Choroid plexus epithelial cell (primary cell): Measurements from ENCODE around the gene EXOC3L4.
A peak's percentile ranks its signal among the peaks of the same experiment; 100 is the strongest.

Experiments
- DNase-seq: peaks from one replicate; pipeline ENCODE4 v3.0.0-alpha.2; 2010; ENCODE audit warnings: low read depth
- H3K4me3 ChIP-seq: 2 replicates; pipeline ENCODE4 v1.5.1; 2011; ENCODE audit warnings: low read depth, mild to moderate bottlenecking, control low read depth, low read length, moderate library complexity
- TF ChIP-seq, protein P1 (sequence below): conservative IDR thresholded peaks from 2 replicates; pipeline ENCODE4 v1.5.1; 2011; ENCODE audit warnings: low read depth, mild to moderate bottlenecking, control low read depth, inconsistent platforms, low read length, moderate library complexity

EXOC3L4 gene

DNA sequence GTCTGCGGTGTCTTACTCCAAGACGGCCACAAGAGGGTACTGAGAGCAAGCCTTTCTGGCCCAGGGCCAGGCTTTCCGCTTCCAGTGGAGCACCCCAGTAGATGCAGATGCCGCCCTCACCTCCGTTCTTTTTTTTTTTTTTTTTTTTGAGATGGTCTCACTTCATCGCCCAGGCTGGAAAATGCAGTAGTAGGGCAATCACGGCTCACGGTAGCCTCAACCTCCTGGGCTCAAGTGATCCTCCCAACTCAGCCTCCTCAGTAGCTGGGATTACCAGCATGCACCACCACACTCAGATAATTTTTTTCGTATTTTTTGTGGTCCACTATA lies 16.1 kb upstream of the EXOC3L4 start:
- peak; percentile 88 for DNase-seq
- TF ChIP-seq, protein P1, sequence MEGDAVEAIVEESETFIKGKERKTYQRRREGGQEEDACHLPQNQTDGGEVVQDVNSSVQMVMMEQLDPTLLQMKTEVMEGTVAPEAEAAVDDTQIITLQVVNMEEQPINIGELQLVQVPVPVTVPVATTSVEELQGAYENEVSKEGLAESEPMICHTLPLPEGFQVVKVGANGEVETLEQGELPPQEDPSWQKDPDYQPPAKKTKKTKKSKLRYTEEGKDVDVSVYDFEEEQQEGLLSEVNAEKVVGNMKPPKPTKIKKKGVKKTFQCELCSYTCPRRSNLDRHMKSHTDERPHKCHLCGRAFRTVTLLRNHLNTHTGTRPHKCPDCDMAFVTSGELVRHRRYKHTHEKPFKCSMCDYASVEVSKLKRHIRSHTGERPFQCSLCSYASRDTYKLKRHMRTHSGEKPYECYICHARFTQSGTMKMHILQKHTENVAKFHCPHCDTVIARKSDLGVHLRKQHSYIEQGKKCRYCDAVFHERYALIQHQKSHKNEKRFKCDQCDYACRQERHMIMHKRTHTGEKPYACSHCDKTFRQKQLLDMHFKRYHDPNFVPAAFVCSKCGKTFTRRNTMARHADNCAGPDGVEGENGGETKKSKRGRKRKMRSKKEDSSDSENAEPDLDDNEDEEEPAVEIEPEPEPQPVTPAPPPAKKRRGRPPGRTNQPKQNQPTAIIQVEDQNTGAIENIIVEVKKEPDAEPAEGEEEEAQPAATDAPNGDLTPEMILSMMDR, result peak; percentile 87
- H3K4me3 ChIP-seq, result no peak overlapping the region

DNA sequence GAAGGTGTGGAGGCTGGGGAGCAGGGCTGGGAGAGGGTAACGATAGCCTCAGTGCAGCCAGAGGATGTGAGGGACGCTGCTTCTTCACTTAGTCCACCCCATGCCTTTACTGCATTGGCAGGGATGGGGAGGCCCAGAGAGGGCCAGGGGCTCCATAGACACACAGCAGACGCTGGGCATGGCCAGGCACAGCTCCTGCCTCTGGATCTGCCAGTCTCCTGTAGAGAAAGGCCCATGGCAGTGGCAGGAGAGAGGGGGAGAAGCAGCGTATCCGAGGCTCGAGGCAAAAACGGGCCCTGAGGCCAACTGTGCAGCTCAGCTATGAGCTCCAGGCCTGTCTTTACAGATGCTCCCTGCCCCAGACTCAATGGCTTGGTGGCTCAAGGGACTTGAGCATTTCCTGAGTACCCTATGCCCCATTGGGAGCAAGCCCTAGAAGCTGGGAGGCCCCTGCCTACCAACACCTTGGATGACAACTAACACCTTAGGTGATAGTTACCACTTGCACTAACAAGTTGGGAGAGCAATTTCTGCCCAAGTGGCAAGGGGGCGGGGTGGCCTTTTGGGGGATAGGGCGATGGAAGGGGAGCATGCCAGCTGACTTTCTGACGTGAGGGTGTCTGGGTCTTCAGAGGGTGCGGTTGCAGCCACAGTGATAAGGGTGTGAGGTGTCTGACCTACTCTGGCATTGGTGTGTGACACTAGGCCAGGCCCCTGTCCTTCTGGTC lies 15.5 kb upstream of the EXOC3L4 start:
- H3K4me3 ChIP-seq, result no peak overlapping the region
- TF ChIP-seq, protein P1, result no peak
- no peak for DNase-seq

DNA sequence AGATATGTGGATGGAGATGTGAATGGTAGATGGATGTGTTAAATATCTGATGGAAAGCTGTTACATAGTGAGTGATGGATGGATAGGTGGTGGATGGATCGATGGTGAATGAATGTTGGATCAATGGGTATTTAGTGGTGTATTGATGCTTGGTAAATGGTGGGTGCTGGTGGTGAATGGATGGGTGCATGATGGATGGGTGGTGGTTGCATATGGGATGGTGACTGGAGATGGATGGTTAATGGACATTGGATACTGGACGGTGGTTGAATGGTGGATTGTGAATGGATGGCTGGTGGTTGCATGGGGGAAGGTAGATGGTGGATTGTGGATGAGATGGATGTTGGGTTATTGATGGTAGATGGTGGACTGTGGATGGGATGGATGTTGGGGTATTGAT lies 12.6 kb upstream of the EXOC3L4 start:
- no peak for DNase-seq
- TF ChIP-seq, protein P1, result no peak
- H3K4me3 ChIP-seq, result no peak overlapping the region

DNA sequence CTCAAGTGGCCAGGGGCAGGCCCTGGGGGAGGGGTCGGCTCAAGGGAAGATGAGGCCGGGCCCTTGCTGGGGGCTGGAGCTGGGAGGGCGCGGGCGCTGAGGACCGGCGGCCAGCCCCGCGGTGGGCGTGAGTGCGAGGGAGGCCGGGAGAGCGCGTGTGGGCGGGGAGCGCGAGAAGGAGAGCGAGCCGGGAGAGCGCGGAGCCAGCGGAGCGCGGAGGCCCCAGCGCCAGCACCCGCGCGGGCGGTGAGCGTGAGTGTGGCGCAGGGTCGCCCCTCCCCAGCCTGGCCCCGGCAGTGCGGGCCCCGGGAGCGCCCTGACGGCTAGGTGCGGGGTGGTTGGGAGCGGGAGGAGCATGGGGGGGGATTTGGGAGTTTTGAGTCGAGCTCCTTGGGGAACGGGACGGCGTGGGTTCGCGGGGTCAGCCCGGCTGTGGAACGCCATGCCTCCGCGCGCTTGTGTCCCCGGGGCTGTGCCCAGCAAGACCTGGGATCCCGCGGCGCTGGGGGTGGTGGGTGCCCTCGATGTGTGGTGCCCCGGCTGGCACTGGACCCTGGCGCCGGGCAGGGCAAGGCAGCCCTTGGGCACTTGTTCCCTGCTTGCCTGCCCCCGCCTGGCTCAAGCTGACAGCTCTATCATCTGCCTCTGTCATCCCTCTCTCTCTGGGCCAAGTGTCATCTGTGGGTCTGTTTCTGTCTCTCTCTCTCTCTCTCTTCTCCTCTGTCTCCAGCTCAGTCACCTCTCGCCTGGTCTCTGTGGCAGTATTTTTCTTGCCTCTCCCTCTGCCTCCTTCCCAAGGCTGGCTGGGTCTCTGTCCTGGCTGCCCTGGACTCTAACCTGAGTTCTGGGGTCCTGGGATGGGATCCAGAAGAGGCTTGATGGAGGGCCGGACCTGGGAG lies 10.3 kb upstream of the EXOC3L4 start, which contains the start of gene LBHD2:
LBHD2 (plus strand) TSS at position 190 of the 899 bp plus-strand sequence. CDS start 1,803 bp downstream, outside the sequence.
- H3K4me3 ChIP-seq, result no peak within 1 kb of the TSS
- no peak for DNase-seq
- TF ChIP-seq, protein P1, result no peak

DNA sequence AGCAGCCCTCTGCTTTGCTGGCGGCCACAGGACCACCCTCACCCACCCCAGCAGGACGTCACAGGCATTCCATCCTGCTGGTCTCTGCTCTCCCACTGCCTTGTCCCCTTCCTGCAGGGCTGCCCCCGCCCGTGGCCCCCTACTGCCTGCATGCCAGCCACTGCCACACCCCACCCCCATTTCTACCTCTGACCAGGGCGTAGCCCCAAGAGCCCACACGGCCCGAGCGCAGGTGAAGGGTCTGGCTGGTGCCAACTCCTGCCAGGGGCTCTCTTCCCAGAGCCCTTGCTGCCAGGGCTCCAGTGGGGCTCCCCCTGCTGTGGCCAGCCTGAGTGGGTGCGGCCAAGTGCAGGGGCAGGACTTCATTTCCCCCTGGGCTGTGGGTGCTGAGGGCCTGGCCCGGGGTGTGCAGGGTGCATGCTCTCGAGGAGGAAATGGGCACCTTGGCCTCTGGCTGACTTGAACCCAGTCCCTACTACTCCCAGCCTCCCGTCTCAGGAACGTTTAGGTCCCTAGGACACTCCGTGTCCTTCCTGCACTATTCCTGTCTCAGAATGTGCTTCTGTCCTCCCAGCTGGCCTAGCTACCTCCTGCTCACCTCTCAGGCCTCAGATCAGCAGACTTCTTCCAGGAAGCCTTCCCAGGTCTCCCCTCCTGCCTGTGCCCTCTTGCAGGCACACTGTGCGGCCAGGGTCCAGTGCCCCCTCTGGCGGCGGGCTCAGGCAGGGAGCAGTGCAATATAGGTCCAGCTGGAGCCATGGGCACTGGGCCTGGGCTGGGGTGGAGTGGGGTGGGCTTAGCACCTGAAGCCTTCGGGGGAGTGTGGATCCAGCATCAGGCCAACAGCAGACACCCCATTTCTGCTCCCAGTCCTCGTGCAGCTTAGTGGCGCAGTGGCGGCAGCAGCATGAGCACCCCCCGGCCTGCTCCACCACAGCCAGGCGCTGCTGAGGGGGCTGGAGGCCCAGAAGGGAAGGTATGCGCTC lies 9.1 kb upstream of the EXOC3L4 start:
- no peak overlapping the region for H3K4me3 ChIP-seq
- TF ChIP-seq, protein P1, result peak; percentile 40
- DNase-seq, result no peak

DNA sequence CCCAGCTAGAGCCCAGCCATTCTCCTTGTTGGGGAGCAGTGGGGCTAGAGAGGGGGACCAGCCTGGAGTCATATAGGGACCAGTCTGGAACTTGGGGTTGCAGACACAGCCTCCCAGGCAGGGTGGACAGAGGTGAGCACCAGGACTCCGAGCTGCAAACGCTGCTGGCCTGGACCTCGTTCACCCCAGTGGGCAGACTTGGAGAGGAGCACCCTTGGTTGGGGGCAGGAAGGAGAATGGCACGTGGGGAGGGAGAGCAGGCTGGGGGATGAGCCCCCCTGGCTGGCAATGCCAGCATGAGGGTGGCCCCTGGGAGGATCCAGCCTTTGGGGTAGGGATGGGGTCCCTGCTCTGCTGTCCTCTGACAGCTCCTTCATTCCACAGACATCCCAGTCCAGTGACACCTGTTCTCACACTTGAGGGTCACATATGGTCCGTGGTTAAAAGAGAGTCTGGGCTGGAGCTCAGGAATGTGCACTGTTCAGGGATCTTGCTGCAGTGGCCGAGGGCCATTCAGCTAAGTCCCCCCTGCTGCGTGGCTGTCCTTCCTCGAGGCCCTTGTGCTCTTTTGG lies 7.7 kb upstream of the EXOC3L4 start:
- TF ChIP-seq, protein P1, result no peak
- DNase-seq, result no peak
- H3K4me3 ChIP-seq, result no peak overlapping the region
